Tibial artery (tissue), 4 donors: ENCODE results near the gene PLSCR2.

Experiments
- DNase-seq, 2 donors: peaks; one replicate each; pipeline ENCODE4 v3.0.0-alpha.2; 2019
- H3K27ac ChIP-seq, 2 donors: fragments of 200-600 bp; sonication (generic) in 1 of 2; 1 replicate in 1 of 2; 2 replicates in 1 of 2; pipeline ENCODE4 v1.5.1; 2018 to 2019; ENCODE audit warnings: mild to moderate bottlenecking in 1 of 2
- H3K27me3 ChIP-seq, 2 donors: fragments of 200-600 bp; sonication (generic) in 1 of 2; one replicate each; pipeline versions ENCODE4 v1.5.1 to v1.6.0; 2016 to 2019
- H3K36me3 ChIP-seq, 3 donors: fragments of 200-600 bp; sonication (generic) in 2 of 3; one replicate each; pipeline ENCODE4 v1.5.1; 2016 to 2019; ENCODE audit warnings: mild to moderate bottlenecking in 2 of 3
- H3K4me1 ChIP-seq, 4 donors: fragments of 200-600 bp; sonication (generic) in 2 of 4; 1 replicate in 3 of 4; 2 replicates in 1 of 4; pipeline ENCODE4 v1.5.1; 2016 to 2019
- H3K4me3 ChIP-seq, 2 donors: fragments of 200-600 bp; sonication (generic) in 1 of 2; 1 replicate in 1 of 2; 2 replicates in 1 of 2; pipeline ENCODE4 v1.5.1; 2018 to 2019; ENCODE audit warnings: mild to moderate bottlenecking in 2 of 2
- H3K9me3 ChIP-seq, 3 donors: fragments of 200-600 bp; sonication (generic) in 1 of 3; one replicate each; pipeline ENCODE4 v1.5.1; 2016 to 2019
- CTCF ChIP-seq, 2 experiments: fragments of 200-600 bp in 1 of 2; fragments of 450-650 bp in 1 of 2; IDR thresholded peaks; one replicate each; pipeline ENCODE4 v1.5.1; 2017 to 2019; ENCODE audit warnings: antibody characterized with exemption in 2 of 2, mild to moderate bottlenecking in 1 of 2, moderate library complexity in 1 of 2
- intact Hi-C: fragments of 100-400 bp; cut with DNase I; formaldehyde crosslinking; loops from one replicate; pipeline ENCODE4 v1.15.0; 2023; ENCODE audit warnings: low total_unique reads

Gene PLSCR2

GRCh38 chr3:146390006-146390772, 79.2 kb downstream of the PLSCR2 start:
- H3K27me3 ChIP-seq: no peaks in the 10 kb centered on the region
- H3K4me1 ChIP-seq: peaks cover 0 to 10% (median 3%) of the 10 kb centered on the region in 4 donors
- intact Hi-C loops: no loop called here
- TF ChIP-seq CTCF (IDR thresholded peaks at IDR 0.05): no peak
- no peak for DNase-seq
- H3K4me3 ChIP-seq: no peak overlapping the region
- no peaks in the 10 kb centered on the region for H3K36me3 ChIP-seq
- H3K27ac ChIP-seq: no peak overlapping the region
- no peaks in the 10 kb centered on the region for H3K9me3 ChIP-seq

GRCh38 chr3:146387566-146387965, 81.8 kb downstream of the PLSCR2 start:
- Histone ChIP-seq H3K4me3 (no peak overlapping the region), H3K27me3 (no peaks in the 10 kb centered on the region), H3K27ac (no peak overlapping the region), H3K36me3 (no peaks in the 10 kb centered on the region), H3K4me1 (peaks cover 0 to 10% (median 3%) of the 10 kb centered on the region in 4 donors), H3K9me3 (no peaks in the 10 kb centered on the region)
- TF ChIP-seq CTCF (IDR thresholded peaks at IDR 0.05): no peak
- intact Hi-C loops: no loop called here
- DNase-seq: no peak

GRCh38 chr3:146386936-146387335, 82.4 kb downstream of the PLSCR2 start:
- Histone ChIP-seq H3K27ac (no peak overlapping the region), H3K4me3 (no peak overlapping the region), H3K4me1 (peaks cover 0 to 10% (median 3%) of the 10 kb centered on the region in 4 donors), H3K36me3 (no peaks in the 10 kb centered on the region), H3K9me3 (no peaks in the 10 kb centered on the region), H3K27me3 (no peaks in the 10 kb centered on the region)
- no peak for TF ChIP-seq CTCF (IDR thresholded peaks at IDR 0.05)
- intact Hi-C loops: no loop called here
- DNase-seq: no peak

GRCh38 chr3:146384786-146385185, 84.6 kb downstream of the PLSCR2 start:
- Histone ChIP-seq H3K27me3 (no peaks in the 10 kb centered on the region), H3K4me3 (no peak overlapping the region)

More at GRCh38 chr3:146384786-146385185, 84.6 kb downstream of the PLSCR2 start:
- Histone ChIP-seq H3K36me3 (no peaks in the 10 kb centered on the region), H3K27ac (no peak overlapping the region), H3K9me3 (no peaks in the 10 kb centered on the region), H3K4me1 (no peaks in the 10 kb centered on the region)
- TF ChIP-seq CTCF (IDR thresholded peaks at IDR 0.05): no peak
- intact Hi-C loops: no loop called here
- DNase-seq: no peak
